ENCODE measurements around the gene CLDN2.

GRCh38 chrX:106940068-106940467, 19.9 kb downstream of the CLDN2 start:
- TF ChIP-seq POLR2AphosphoS5 (IDR thresholded peaks at IDR 0.05): no peak
- TF ChIP-seq CTCF (IDR thresholded peaks at IDR 0.05): no peak
